CD4-positive, alpha-beta T cell (primary cell): ENCODE results near the gene MROH8. TPM values are rescaled to one million over a fixed set of nuclear protein-coding genes. Genes with fewer than 3 reads are reported as not detected.

Experiments
- ATAC-seq: fragments of 200-7000 bp; cut with Tn5 transposase; one replicate; pipeline ENCODE4 v1.10.0; 2022; ENCODE audit warnings: mild to moderate bottlenecking; ENCODE audit not compliant: poor library complexity
- CTCF ChIA-PET: fragments of 350-600 bp; sonication (Branson Sonifier 250); formaldehyde crosslinking; loops from one replicate; lab custom pipeline; 2021; ENCODE audit warnings: antibody characterized with exemption, inconsistent platforms; lab: Charles Lee
- POLR2A ChIA-PET: fragments of 350-600 bp; sonication (Branson Sonifier 250); formaldehyde crosslinking; loops from one replicate; lab custom pipeline; 2021; ENCODE audit warnings: antibody characterized with exemption, inconsistent platforms; lab: Charles Lee
- DNase-seq, 14 experiments: peaks; one replicate each; pipeline ENCODE4 v3.0.0-alpha.2; 2013 to 2020; ENCODE audit warnings: mixed read lengths in 2 of 14
- H3K27ac ChIP-seq, 2 donors: one replicate each; pipeline versions ENCODE4 v1.5.1 to v1.7.0; 2013; ENCODE audit warnings: low read length in 2 of 2, low read depth in 1 of 2, mild to moderate bottlenecking in 1 of 2
- H3K27me3 ChIP-seq, 2 experiments: 1 replicate in 1 of 2; 2 replicates in 1 of 2; pipeline versions ENCODE4 v1.6.1 to v1.7.0; 2013; ENCODE audit warnings: low read length in 2 of 2, control low read depth in 1 of 2, mild to moderate bottlenecking in 1 of 2, moderate library complexity in 1 of 2; ENCODE audit not compliant: insufficient read depth in 2 of 2, control insufficient read depth in 1 of 2
- H3K36me3 ChIP-seq: one replicate; pipeline ENCODE4 v1.6.1; 2013; ENCODE audit warnings: low read length, control low read depth; ENCODE audit not compliant: insufficient read depth
- H3K4me1 ChIP-seq: one replicate; pipeline ENCODE4 v1.6.1; 2013; ENCODE audit warnings: low read length, control low read depth; ENCODE audit not compliant: insufficient read depth
- H3K4me3 ChIP-seq: one replicate; pipeline ENCODE4 v1.5.1; 2013; ENCODE audit warnings: mild to moderate bottlenecking, low read length, moderate library complexity
- H3K9me3 ChIP-seq, 2 experiments: 1 replicate in 1 of 2; 2 replicates in 1 of 2; pipeline versions ENCODE4 v1.6.1 to v1.7.0; 2013; ENCODE audit warnings: low read length in 2 of 2, mild to moderate bottlenecking in 2 of 2, control low read depth in 1 of 2, moderate library complexity in 1 of 2; ENCODE audit not compliant: control insufficient read depth in 1 of 2, insufficient read depth in 1 of 2
- H3K27ac Mint-ChIP-seq: one replicate; pipeline ENCODE4 v1.8.0; 2020; ENCODE audit warnings: mixed read lengths
- H3K27me3 Mint-ChIP-seq: one replicate; pipeline ENCODE4 v1.8.0; 2021; ENCODE audit warnings: mixed read lengths
- H3K36me3 Mint-ChIP-seq: one replicate; pipeline ENCODE4 v1.8.0; 2021; ENCODE audit warnings: low read depth, mixed read lengths
- H3K4me1 Mint-ChIP-seq: one replicate; pipeline ENCODE4 v1.8.0; 2021; ENCODE audit warnings: low read depth, mixed read lengths
- H3K4me3 Mint-ChIP-seq: one replicate; pipeline ENCODE4 v1.8.0; 2020; ENCODE audit warnings: mild to moderate bottlenecking, mixed read lengths
- H3K9me3 Mint-ChIP-seq: one replicate; pipeline ENCODE4 v1.8.0; 2020; ENCODE audit warnings: mixed read lengths
- intact Hi-C, 2 experiments: fragments of 100-400 bp; cut with DNase I in 1 of 2; cut with micrococcal nuclease in 1 of 2; formaldehyde crosslinking; loops; one replicate each; pipeline versions ENCODE4 v1.15.1 to v1.9.0; 2023 to 2025; cut with DNase I, micrococcal nuclease
- total RNA-seq, 174 experiments: library from RNA in 2 of 174; stranded (reverse) in 2 of 174; gene quantifications; one replicate each; pipeline ENCODE4 v1.2.3 and lab custom pipeline; 2021 to 2026
- TF ChIP-seq, protein P1 (sequence below): fragments of 200-600 bp; IDR thresholded peaks from one replicate; pipeline ENCODE4 v1.8.0; 2022; ENCODE audit warnings: antibody characterized with exemption, mild to moderate bottlenecking

The MROH8 gene
- total RNA-seq, 2 experiments from 2014 or later, result 1.1 to 1.2 TPM

GRCh38 chr20:37218976-37219375, 39.6 kb upstream of the MROH8 start:
- no peak overlapping the region for H3K27ac Mint-ChIP-seq
- no peaks in the 10 kb centered on the region for H3K27me3 ChIP-seq
- no peak for DNase-seq
- TF ChIP-seq, protein P1, sequence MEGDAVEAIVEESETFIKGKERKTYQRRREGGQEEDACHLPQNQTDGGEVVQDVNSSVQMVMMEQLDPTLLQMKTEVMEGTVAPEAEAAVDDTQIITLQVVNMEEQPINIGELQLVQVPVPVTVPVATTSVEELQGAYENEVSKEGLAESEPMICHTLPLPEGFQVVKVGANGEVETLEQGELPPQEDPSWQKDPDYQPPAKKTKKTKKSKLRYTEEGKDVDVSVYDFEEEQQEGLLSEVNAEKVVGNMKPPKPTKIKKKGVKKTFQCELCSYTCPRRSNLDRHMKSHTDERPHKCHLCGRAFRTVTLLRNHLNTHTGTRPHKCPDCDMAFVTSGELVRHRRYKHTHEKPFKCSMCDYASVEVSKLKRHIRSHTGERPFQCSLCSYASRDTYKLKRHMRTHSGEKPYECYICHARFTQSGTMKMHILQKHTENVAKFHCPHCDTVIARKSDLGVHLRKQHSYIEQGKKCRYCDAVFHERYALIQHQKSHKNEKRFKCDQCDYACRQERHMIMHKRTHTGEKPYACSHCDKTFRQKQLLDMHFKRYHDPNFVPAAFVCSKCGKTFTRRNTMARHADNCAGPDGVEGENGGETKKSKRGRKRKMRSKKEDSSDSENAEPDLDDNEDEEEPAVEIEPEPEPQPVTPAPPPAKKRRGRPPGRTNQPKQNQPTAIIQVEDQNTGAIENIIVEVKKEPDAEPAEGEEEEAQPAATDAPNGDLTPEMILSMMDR, result no peak
- H3K9me3 Mint-ChIP-seq, result no peaks in the 10 kb centered on the region
- POLR2A ChIA-PET, result no interaction called here
- H3K36me3 Mint-ChIP-seq, result peaks cover 85% of the 10 kb centered on the region
- no peaks in the 10 kb centered on the region for H3K4me1 ChIP-seq
- intact Hi-C loops, result no loop called here
- CTCF ChIA-PET, result no interaction called here
- no peaks in the 10 kb centered on the region for H3K27me3 Mint-ChIP-seq
- peaks cover 77% of the 10 kb centered on the region for H3K36me3 ChIP-seq
- H3K4me3 Mint-ChIP-seq, result no peak overlapping the region
- no peaks in the 10 kb centered on the region for H3K9me3 ChIP-seq
- peaks cover 4% of the 10 kb centered on the region for H3K4me1 Mint-ChIP-seq
- H3K4me3 ChIP-seq, result no peak overlapping the region
- no peak overlapping the region for H3K27ac ChIP-seq
- no peak for ATAC-seq

DNA sequence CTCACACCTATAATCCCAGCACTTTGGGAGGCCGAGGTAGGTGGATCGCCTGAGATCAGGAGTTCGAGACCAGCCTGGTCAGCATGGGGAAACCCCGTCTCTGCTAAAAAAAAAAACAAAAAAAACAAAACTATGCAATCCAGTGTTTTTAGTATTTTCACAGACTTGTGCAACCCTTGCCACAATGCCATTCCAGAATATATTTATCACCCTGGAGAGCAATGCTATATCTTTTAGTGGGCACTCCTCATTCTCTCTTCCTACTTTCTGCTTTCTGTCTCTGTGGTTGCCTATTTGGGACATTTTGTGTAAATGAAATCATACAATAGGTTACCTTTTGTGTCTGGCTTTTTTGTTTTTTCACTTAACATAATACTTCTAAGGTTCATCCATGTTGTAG, 39.1 kb upstream of the MROH8 start:
- CTCF ChIA-PET, result no interaction called here
- H3K36me3 Mint-ChIP-seq, result peaks cover 85% of the 10 kb centered on the region

GRCh38 chr20:37209661-37210314, 30.4 kb upstream of the MROH8 start:
- H3K36me3 Mint-ChIP-seq, result peaks cover 80% of the 10 kb centered on the region
- no peak overlapping the region for H3K27ac Mint-ChIP-seq
- Histone ChIP-seq H3K9me3 (no peaks in the 10 kb centered on the region), H3K36me3 (peaks cover 97% of the 10 kb centered on the region), H3K4me1 (no peaks in the 10 kb centered on the region), H3K27ac (no peak overlapping the region), H3K27me3 (no peaks in the 10 kb centered on the region), H3K4me3 (no peak overlapping the region)
- no peaks in the 10 kb centered on the region for H3K9me3 Mint-ChIP-seq
- intact Hi-C loops, result no loop called here
- DNase-seq, result no peak
- ATAC-seq, result no peak
- TF ChIP-seq, protein P1, result no peak
- H3K27me3 Mint-ChIP-seq, result no peaks in the 10 kb centered on the region
- POLR2A ChIA-PET, result no interaction called here
- no peak overlapping the region for H3K4me3 Mint-ChIP-seq
- CTCF ChIA-PET, result interaction anchor here (1.0 kb wide), 1 partner anchor 13 kb away, joined by 6 read pairs; no protein-coding TSS in a partner anchor
- H3K4me1 Mint-ChIP-seq, result no peaks in the 10 kb centered on the region

More for the DNA sequence above, 39.1 kb upstream of the MROH8 start:
- Mint-ChIP-seq H3K9me3 (no peaks in the 10 kb centered on the region), H3K4me3 (no peak overlapping the region), H3K27me3 (no peaks in the 10 kb centered on the region), H3K4me1 (peaks cover 4% of the 10 kb centered on the region), H3K27ac (no peak overlapping the region)
- H3K27ac ChIP-seq, result no peak overlapping the region
- TF ChIP-seq, protein P1, result no peak
- intact Hi-C loops, result no loop called here
- ATAC-seq (no peak), DNase-seq (no peak)
- POLR2A ChIA-PET, result no interaction called here
- H3K4me1 ChIP-seq, result no peaks in the 10 kb centered on the region
- H3K9me3 ChIP-seq, result no peaks in the 10 kb centered on the region
- no peak overlapping the region for H3K4me3 ChIP-seq
- H3K36me3 ChIP-seq, result peaks cover 78% of the 10 kb centered on the region
- no peaks in the 10 kb centered on the region for H3K27me3 ChIP-seq
